PFSK-1 (cell line): Measurements from ENCODE around the gene VWA5B1.

ENCODE experiments used
- FOXP2 ChIP-seq: optimal IDR thresholded peaks from 2 replicates; pipeline ENCODE3; 2011; ENCODE audit warnings: borderline replicate concordance, control low read depth, inconsistent platforms; ENCODE audit not compliant: insufficient read depth; ENCODE audit errors: extremely low read length, extremely low read depth
- POLR2AphosphoS5 ChIP-seq: IDR thresholded peaks from 2 replicates; pipeline ENCODE4 v1.6.1; 2012; ENCODE audit warnings: low read depth, mild to moderate bottlenecking, control low read depth, low read length, moderate library complexity
- SIN3A ChIP-seq: IDR thresholded peaks from 2 replicates; pipeline ENCODE4 v1.6.1; 2012; ENCODE audit warnings: mild to moderate bottlenecking, low read length, moderate library complexity, borderline replicate concordance; ENCODE audit not compliant: insufficient read depth
- TAF1 ChIP-seq: IDR thresholded peaks from 2 replicates; pipeline ENCODE4 v1.6.1; 2012; ENCODE audit warnings: low read length, control low read depth, borderline replicate concordance; ENCODE audit not compliant: insufficient read depth
- TF ChIP-seq, protein P1 (sequence below), 2 experiments: IDR thresholded peaks; 2 replicates each; pipeline versions ENCODE4 v1.6.1 to v1.8.0; 2011 to 2012; ENCODE audit warnings: low read depth in 2 of 2, low read length in 2 of 2, control low read depth in 1 of 2, inconsistent platforms in 1 of 2, mild to moderate bottlenecking in 1 of 2, moderate library complexity in 1 of 2; ENCODE audit not compliant: insufficient read depth in 1 of 2

Gene VWA5B1

DNA sequence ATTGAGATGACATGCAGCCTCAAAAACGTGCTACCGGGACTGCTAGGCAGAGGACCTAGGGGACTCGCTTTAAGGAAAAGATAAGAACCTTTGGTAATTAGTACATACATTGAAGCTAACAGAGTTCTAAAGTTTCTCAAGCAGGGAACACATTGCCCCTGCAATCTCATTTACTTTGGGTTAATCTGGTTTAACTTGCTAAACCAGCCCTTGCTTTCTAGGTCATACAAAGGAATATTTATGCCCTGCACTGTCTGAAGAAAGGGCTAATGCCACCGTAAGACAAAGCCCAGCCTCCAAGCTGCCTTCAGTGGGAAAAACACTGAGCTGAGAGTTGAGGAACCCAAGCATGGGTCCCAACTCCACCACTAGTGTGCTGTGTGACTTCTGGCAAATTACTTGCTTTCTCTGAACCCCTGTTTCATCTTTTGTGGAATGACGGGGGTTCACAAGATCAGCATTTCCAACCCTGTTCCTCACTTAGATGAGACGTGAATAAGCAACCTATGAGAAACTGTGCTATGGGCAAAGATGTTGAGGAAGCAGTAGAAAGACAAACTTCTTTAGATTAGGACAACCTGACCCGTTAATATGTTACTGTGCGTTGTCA lies 66.3 kb downstream of the VWA5B1 start:
- no peak for TF ChIP-seq SIN3A
- no peak for TF ChIP-seq TAF1

DNA sequence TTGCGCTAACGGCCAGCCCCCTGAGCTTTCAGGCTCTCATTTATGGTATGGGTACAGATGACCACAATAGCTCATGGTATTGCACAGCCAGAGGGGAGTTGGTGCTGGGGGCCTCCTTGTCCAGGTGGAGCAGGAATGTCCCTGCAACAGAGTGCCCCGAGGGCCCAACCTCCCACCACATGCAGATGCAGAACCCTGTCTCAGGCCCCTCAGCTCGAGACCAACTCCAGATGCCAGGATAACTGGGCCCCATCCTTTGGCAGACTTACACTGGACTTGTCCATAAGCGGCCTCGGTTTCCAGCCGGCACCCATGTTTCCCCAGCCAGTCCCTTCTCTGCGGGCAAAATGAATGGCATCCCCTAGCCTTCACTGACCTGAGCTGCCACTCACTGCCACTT lies 67.1 kb downstream of the VWA5B1 start:
- TF ChIP-seq SIN3A (no peak), FOXP2 (no peak), TAF1 (no peak), POLR2AphosphoS5 (no peak)
- TF ChIP-seq, protein P1, sequence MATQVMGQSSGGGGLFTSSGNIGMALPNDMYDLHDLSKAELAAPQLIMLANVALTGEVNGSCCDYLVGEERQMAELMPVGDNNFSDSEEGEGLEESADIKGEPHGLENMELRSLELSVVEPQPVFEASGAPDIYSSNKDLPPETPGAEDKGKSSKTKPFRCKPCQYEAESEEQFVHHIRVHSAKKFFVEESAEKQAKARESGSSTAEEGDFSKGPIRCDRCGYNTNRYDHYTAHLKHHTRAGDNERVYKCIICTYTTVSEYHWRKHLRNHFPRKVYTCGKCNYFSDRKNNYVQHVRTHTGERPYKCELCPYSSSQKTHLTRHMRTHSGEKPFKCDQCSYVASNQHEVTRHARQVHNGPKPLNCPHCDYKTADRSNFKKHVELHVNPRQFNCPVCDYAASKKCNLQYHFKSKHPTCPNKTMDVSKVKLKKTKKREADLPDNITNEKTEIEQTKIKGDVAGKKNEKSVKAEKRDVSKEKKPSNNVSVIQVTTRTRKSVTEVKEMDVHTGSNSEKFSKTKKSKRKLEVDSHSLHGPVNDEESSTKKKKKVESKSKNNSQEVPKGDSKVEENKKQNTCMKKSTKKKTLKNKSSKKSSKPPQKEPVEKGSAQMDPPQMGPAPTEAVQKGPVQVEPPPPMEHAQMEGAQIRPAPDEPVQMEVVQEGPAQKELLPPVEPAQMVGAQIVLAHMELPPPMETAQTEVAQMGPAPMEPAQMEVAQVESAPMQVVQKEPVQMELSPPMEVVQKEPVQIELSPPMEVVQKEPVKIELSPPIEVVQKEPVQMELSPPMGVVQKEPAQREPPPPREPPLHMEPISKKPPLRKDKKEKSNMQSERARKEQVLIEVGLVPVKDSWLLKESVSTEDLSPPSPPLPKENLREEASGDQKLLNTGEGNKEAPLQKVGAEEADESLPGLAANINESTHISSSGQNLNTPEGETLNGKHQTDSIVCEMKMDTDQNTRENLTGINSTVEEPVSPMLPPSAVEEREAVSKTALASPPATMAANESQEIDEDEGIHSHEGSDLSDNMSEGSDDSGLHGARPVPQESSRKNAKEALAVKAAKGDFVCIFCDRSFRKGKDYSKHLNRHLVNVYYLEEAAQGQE (IDR thresholded peaks at IDR 0.05; ENCODE audit: insufficient read depth in 1 of 2, low read depth in 2 of 2, low read length in 2 of 2): no peak

DNA sequence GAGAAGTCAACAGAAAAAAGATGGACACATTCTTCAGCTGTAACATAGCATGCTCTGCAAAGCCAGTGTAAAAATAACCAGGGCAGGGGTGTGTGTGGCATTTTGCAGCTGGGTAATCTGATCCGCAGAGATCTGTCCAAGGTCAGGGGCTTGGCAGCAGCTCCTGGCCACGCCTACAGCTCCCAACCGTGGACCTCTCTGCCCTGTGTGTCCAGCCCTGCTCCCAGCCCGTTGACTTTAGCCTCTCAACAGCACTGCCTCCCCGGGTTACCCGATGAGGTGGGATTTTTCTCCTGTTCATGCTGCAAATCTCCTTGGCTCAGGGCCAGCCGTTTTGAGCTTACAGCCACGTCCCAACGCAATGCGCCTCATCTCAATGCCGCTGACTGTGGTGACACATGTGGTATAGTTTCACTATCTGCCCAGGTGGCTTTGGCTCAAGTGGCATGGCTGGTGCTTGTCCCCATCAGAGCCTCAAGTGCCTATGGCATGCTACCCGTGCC lies 68.1 kb downstream of the VWA5B1 start:
- TF ChIP-seq POLR2AphosphoS5 (no peak), TAF1 (no peak), FOXP2 (no peak), SIN3A (no peak)
- TF ChIP-seq, protein P1 (IDR thresholded peaks at IDR 0.05; ENCODE audit: insufficient read depth in 1 of 2, low read depth in 2 of 2, low read length in 2 of 2): peak; percentile 37 to 79; a peak in 2 of 4 replicates

DNA sequence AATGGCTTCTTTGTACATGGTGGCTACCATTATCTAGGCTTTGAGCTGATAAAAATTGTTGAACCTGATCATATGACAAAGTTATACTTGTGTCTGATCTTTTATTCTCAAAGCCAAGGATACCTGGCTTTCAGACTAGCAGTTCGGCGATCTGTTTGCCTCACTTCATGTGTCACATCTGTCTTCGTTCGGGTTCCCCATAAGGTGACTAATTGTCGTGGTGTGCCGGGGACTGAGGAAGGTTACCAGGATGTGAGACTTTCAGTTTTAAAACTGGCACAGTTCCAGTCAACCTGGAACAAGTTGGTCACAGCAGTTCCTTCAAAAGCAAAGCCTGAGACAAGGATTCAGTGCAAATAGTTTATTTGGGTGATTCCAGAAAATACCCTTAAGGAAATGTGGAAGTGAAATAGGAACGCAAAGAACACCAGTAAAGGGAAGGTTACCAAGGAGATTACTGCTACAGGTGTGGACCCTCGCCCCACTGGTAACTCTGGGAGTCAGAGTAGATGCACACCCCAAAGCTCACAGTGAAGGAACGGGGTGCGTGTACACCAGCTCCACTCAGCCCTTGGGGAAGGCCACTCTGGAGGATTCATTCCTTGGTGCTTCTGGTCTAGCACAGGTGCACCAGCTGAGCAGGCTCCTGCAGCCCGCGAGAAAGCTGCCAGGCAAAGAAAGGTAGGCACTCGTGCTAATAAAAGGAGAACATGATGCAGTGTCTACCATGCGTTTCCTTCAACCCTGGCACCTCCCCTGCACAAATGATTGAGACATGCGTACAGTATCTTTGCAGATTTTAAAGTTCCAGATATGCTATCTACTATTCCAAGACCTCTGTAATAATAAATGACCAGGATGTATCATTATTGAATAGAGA lies 69.0 kb downstream of the VWA5B1 start:
- TF ChIP-seq SIN3A (no peak), TAF1 (no peak), POLR2AphosphoS5 (no peak), FOXP2 (no peak)
- TF ChIP-seq, protein P1 (IDR thresholded peaks at IDR 0.05; ENCODE audit: insufficient read depth in 1 of 2, low read depth in 2 of 2, low read length in 2 of 2): no peak

DNA sequence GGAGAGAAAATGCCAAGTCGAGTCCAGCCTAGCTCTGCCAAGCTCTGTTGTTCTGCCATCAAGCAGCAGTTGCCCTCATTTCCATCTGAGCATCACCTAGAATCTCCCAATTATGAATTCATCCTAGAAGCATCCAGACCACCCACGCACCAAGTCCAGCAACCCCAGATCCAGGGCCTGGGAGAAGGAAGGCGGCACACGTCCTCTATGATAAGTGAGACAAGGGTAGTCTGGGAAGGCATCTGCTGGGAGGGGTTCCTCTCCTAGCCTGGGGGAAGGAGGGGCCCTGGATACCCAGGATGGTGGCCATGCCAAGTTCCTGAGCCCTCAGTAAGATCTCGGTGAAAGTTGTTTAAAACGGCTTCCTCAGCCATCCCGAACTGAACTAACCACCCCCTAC lies 70.7 kb downstream of the VWA5B1 start:
- TF ChIP-seq POLR2AphosphoS5 (no peak), TAF1 (no peak), FOXP2 (no peak), SIN3A (no peak)
- TF ChIP-seq, protein P1 (IDR thresholded peaks at IDR 0.05; ENCODE audit: insufficient read depth in 1 of 2, low read depth in 2 of 2, low read length in 2 of 2): no peak
